Common myeloid progenitor, CD34-positive (primary cell): ENCODE measurements around the gene SLC35A3.

Experiments
- CTCF ChIA-PET: fragments of 350-600 bp; sonication (Branson Sonifier 250); formaldehyde crosslinking; loops from one replicate; lab custom pipeline; 2021; ENCODE audit warnings: antibody characterized with exemption; lab: Charles Lee
- POLR2A ChIA-PET: fragments of 350-600 bp; sonication (Branson Sonifier 250); formaldehyde crosslinking; loops from one replicate; lab custom pipeline; 2021; ENCODE audit warnings: antibody characterized with exemption; lab: Charles Lee
- DNase-seq, 3 donors: peaks; one replicate each; pipeline versions ENCODE4 v3.0.0 to v3.0.0-alpha.2; 2013
- H3K27ac ChIP-seq, 2 experiments: 1 replicate in 1 of 2; 2 replicates in 1 of 2; pipeline ENCODE4 v1.7.0; 2013; ENCODE audit warnings: inconsistent platforms in 2 of 2, low read length in 2 of 2, mild to moderate bottlenecking in 2 of 2, low read depth in 1 of 2, moderate library complexity in 1 of 2; ENCODE audit not compliant: severe bottlenecking in 2 of 2, insufficient read depth in 1 of 2, poor library complexity in 1 of 2
- H3K27me3 ChIP-seq, 5 experiments: replicated peaks in 2 of 5; 1 replicate in 3 of 5; 2 replicates in 2 of 5; pipeline versions ENCODE4 v1.6.1 to v1.7.0; 2013; ENCODE audit warnings: low read length in 4 of 5, mild to moderate bottlenecking in 2 of 5, moderate library complexity in 2 of 5, inconsistent platforms in 1 of 5; ENCODE audit not compliant: insufficient read depth in 5 of 5, control insufficient read depth in 4 of 5
- H3K36me3 ChIP-seq, 4 experiments: 1 replicate in 2 of 4; 2 replicates in 2 of 4; pipeline versions ENCODE4 v1.6.1 to v1.7.0; 2013; ENCODE audit warnings: low read length in 3 of 4, control low read depth in 1 of 4, mild to moderate bottlenecking in 1 of 4; ENCODE audit not compliant: control insufficient read depth in 4 of 4, insufficient read depth in 4 of 4
- H3K4me1 ChIP-seq, 4 experiments: 1 replicate in 3 of 4; 2 replicates in 1 of 4; pipeline versions ENCODE4 v1.6.1 to v1.7.1; 2013; ENCODE audit warnings: low read length in 3 of 4, mild to moderate bottlenecking in 3 of 4, control low read depth in 1 of 4, inconsistent platforms in 1 of 4, moderate library complexity in 1 of 4; ENCODE audit not compliant: control insufficient read depth in 4 of 4, insufficient read depth in 4 of 4; ENCODE audit errors: control extremely low read depth in 1 of 4
- H3K4me3 ChIP-seq, 7 experiments: 1 replicate in 4 of 7; 2 replicates in 3 of 7; pipeline versions ENCODE4 v1.5.1 to v1.7.0; 2013; ENCODE audit warnings: mild to moderate bottlenecking in 7 of 7, low read length in 6 of 7, moderate library complexity in 6 of 7, inconsistent platforms in 2 of 7, low read depth in 2 of 7, control low read depth in 1 of 7; ENCODE audit not compliant: insufficient read depth in 4 of 7, control insufficient read depth in 1 of 7; ENCODE audit errors: extremely low read depth in 1 of 7
- H3K9me3 ChIP-seq, 5 experiments: 1 replicate in 4 of 5; 2 replicates in 1 of 5; pipeline versions ENCODE4 v1.6.1 to v1.7.1; 2013; ENCODE audit warnings: low read length in 4 of 5, mild to moderate bottlenecking in 2 of 5, inconsistent platforms in 1 of 5, low read depth in 1 of 5, moderate library complexity in 1 of 5; ENCODE audit not compliant: control insufficient read depth in 4 of 5, insufficient read depth in 2 of 5; ENCODE audit errors: control extremely low read depth in 1 of 5
- WGBS: methylation state at CpG from one replicate; pipeline ENCODE4 v1.1.5; 2013; ENCODE audit not compliant: insufficient coverage; 5-methylcytosine and 5-hydroxymethylcytosine counted together

The SLC35A3 gene

DNA sequence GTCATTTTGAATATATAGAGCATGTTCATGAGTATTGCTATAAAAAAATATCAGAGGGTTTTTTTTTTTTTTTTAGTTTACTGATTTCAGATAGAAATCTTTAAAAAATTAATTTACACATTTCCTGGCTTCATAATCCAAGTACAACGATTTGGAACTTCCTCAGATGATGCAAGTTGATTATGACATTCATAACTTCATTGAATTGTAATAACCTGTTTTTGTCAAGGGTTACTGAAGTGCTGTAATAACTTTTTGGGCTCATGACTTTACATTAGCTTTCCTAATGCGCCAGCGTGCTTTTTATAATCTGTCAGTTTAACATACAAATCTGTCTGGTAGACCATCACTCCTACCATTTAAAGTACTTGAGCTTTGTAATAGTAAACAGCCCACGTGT is 81.6 kb downstream of the SLC35A3 start:
- Histone ChIP-seq H3K27me3 (no peaks in the 10 kb centered on the region), H3K9me3 (no peaks in the 10 kb centered on the region), H3K36me3 (peaks cover 2 to 13% (median 5%) of the 10 kb centered on the region in 4 experiments), H3K27ac (no peak overlapping the region), H3K4me3 (no peak overlapping the region), H3K4me1 (peaks cover 11 to 36% (median 16%) of the 10 kb centered on the region in 4 experiments)
- ChIA-PET CTCF (interaction anchor here (0.8 to 1.7 kb wide), 3 partner anchors 9 to 32 kb away, joined by 3 to 4 read pairs (median 3); no protein-coding TSS in a partner anchor), POLR2A (interaction anchor here (0.6 kb wide), 1 partner anchor 1148 kb away, joined by 3 read pairs; no protein-coding TSS in a partner anchor)
- DNase-seq, result peak in 1 of 3 donors; percentile 14
- WGBS, result no CpG with 5 or more reads among the region's 4 CpGs

DNA sequence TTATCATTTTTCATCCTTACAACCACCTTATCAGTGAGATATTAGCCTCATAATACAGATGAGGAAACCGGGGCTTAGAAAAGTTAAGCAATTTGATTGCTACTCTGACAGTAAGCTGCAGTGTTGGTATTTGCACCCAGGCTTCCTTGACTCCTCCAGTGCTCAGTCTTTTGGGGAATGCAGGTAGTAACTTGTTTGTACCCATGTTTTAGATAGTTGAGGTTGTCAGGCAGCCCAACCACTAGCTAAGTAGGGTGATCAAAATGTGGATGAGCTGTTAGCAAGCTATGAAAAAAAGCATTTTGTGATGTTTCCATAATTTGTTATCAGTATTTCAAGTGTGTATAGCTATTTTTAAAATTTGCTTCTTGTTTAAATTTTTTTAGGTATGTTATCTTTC is 82.1 kb downstream of the SLC35A3 start:
- WGBS, result no CpG with 5 or more reads among the region's 1 CpG
- POLR2A ChIA-PET, result no interaction called here

DNA sequence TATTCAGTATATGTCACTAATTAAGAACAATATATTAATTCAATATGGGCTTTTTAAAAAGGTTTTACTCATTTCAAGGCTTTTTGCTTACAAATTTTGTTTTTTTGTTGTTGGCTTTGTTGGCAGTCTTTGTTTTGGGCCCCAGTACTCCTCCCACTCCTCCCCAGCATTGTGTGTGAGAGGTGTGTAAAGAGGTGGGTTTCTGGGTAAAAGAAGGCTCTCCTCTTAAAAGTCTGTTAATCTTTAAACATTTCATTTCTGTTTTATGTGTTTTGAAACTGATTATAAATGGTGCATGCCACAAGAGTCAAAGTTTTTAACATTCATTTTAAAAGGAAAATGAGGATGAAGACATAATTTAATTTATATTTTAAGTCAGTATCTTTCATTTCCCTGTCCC is 83.3 kb downstream of the SLC35A3 start:
- Histone ChIP-seq H3K4me1 (peaks cover 8 to 22% (median 16%) of the 10 kb centered on the region in 4 experiments), H3K36me3 (peaks cover 3 to 19% (median 11%) of the 10 kb centered on the region in 4 experiments), H3K4me3 (no peak overlapping the region), H3K27me3 (no peaks in the 10 kb centered on the region), H3K27ac (no peak overlapping the region), H3K9me3 (no peaks in the 10 kb centered on the region)
- POLR2A ChIA-PET, result no interaction called here
- CTCF ChIA-PET, result interaction anchor here (1.9 kb wide), 1 partner anchor 12 kb away, joined by 8 read pairs; no protein-coding TSS in a partner anchor
- no peak for DNase-seq

More for the DNA sequence above, 82.1 kb downstream of the SLC35A3 start:
- no peaks in the 10 kb centered on the region for H3K9me3 ChIP-seq
- H3K4me3 ChIP-seq, result no peak overlapping the region
- no peak overlapping the region for H3K27ac ChIP-seq
- DNase-seq, result no peak
- peaks cover 8 to 31% (median 16%) of the 10 kb centered on the region in 4 experiments for H3K4me1 ChIP-seq
- H3K27me3 ChIP-seq, result no peaks in the 10 kb centered on the region
- CTCF ChIA-PET, result interaction anchor here (0.8 to 1.7 kb wide), 3 partner anchors 9 to 31 kb away, joined by 3 to 4 read pairs (median 3); no protein-coding TSS in a partner anchor
- H3K36me3 ChIP-seq, result peaks cover 2 to 13% (median 7%) of the 10 kb centered on the region in 4 experiments

DNA sequence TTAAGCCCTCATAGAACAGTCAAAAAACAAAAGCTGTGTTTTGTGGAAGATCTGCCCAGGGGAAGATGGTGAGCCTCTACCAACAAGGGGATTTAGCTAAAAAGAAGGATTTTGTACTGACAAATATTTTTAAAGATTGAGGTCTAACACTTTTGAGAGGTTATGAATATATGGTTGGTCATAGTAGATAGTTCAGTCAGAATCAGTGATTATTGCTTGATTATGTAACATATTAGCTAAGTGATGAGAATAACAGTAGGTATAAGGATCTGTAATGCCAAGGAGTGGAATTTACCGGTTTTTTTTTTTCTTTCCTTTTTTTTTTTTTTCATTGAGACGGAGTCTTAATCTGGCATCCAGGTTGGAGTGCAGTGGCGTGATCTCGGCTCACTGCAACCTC is 83.9 kb downstream of the SLC35A3 start:
- ChIA-PET POLR2A (no interaction called here), CTCF (interaction anchor here (1.9 kb wide), 1 partner anchor 11 kb away, joined by 8 read pairs; no protein-coding TSS in a partner anchor)
- no peaks in the 10 kb centered on the region for H3K9me3 ChIP-seq
- H3K4me3 ChIP-seq, result no peak overlapping the region
- H3K4me1 ChIP-seq, result peaks cover 3 to 16% (median 12%) of the 10 kb centered on the region in 4 experiments
- WGBS, result 98% methylated on average over 4 of the region's 4 CpGs
- H3K36me3 ChIP-seq, result peaks cover 3 to 19% (median 12%) of the 10 kb centered on the region in 4 experiments
- H3K27ac ChIP-seq, result no peak overlapping the region
- no peaks in the 10 kb centered on the region for H3K27me3 ChIP-seq
- no peak for DNase-seq

DNA sequence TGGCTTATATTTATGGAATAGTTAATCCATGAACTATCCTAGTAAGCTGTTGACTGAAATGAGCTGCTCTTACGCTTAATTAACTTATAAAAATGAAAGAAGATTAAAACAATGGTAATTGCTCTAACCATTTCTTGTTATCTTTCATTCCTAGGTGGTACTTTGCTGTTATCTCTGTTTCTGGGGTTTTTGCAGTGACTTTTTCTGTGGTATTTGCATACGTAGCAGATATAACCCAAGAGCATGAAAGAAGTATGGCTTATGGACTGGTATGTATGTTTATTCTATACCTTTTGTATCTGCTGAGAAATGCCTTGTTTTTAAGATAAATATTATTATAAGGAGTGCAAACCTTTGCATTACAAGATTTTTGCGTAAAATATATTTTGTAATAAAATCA is 91.9 kb downstream of the SLC35A3 start:
- CTCF ChIA-PET, result no interaction called here
- no peak overlapping the region for H3K4me3 ChIP-seq
- H3K9me3 ChIP-seq, result no peaks in the 10 kb centered on the region
- no peak overlapping the region for H3K27ac ChIP-seq
- DNase-seq, result peak in 1 of 3 donors; percentile 30
- POLR2A ChIA-PET, result no interaction called here
- H3K36me3 ChIP-seq, result peaks cover 16 to 59% (median 44%) of the 10 kb centered on the region in 4 experiments
- H3K27me3 ChIP-seq, result no peaks in the 10 kb centered on the region
- no peaks in the 10 kb centered on the region for H3K4me1 ChIP-seq
- no CpG with 5 or more reads among the region's 3 CpGs for WGBS

DNA sequence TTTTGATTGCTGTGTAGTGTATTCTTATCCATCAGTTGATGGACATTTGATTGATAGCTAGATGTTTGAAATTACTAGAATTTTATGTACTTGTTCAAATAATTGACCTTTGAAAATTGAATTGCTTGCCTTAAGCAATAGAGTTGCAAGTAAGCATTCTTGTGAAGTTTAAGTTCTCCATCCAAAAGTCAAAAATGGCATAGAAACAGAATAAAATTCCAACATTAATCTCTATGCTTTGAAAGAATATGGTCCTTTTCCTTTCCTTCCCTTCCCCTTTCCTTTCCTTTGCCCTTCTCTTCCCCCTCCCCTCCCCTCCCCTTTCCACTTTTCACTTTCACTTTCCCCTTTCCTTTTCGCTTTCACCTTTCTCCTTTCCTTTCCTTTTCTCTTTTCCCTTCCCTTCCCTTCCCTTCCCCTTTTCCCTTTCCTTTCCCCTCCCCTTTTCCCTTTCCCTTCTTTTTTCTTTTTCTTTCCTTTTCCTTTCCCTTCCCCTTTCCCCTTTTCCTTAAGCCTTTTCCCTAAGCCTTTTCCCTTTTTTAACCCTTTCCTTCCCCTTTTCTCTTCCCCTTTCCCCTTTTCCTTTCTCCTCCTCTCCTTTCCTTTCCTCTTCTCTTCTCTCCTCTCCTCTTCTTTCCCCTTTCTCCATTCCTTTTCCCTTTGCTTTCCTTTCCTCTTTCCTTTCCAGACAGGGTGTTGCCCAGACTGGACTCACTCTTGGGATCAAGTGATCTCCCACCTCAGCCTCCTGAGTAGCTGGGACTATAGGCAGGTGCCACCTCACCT is 95.6 kb downstream of the SLC35A3 start:
- no peaks in the 10 kb centered on the region for H3K9me3 ChIP-seq
- peak overlapping the region in 1 of 2 experiments; percentile 21 for H3K27ac ChIP-seq
- ChIA-PET CTCF (interaction anchor here (0.6 to 2.0 kb wide), 2 partner anchors 11 to 132 kb away, joined by 3 to 8 read pairs; no protein-coding TSS in a partner anchor), POLR2A (no interaction called here)
- 85% methylated on average over 1 of the region's 1 CpG for WGBS
- H3K36me3 ChIP-seq, result peaks cover 24 to 76% (median 61%) of the 10 kb centered on the region in 4 experiments
- no peak overlapping the region for H3K4me3 ChIP-seq
- no peak for DNase-seq
- H3K4me1 ChIP-seq, result no peaks in the 10 kb centered on the region
- H3K27me3 ChIP-seq, result no peaks in the 10 kb centered on the region

DNA sequence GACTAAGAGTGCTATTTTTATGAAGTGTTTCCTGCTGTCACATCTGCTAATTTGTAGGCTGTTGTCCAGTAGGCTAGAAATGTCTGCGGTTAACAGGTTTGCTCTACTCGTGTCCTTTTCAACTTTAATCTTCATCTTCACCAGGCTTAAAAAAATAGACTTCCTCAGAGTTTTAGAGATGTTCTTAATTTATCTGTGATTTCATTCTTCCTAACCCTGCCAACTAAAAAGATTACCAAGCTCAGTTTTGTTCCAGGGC is 96.1 kb downstream of the SLC35A3 start:
- ChIA-PET POLR2A (no interaction called here), CTCF (interaction anchor here (0.6 to 2.0 kb wide), 3 partner anchors 10 to 132 kb away, joined by 3 to 8 read pairs (median 3); no protein-coding TSS in a partner anchor)
- Histone ChIP-seq H3K4me3 (no peak overlapping the region), H3K4me1 (no peaks in the 10 kb centered on the region), H3K36me3 (peaks cover 22 to 76% (median 62%) of the 10 kb centered on the region in 4 experiments), H3K27me3 (no peaks in the 10 kb centered on the region), H3K27ac (no peak overlapping the region), H3K9me3 (no peaks in the 10 kb centered on the region)
- WGBS, result no CpG with 5 or more reads among the region's 2 CpGs
- DNase-seq, result no peak
